GM12891 (cell line): ENCODE results near the gene MAP3K12.
"Not testable (repeated sequence)": the region's sequence is repeated elsewhere in the genome, so short reads cannot be mapped to it uniquely, and the experiment has no call there.

ENCODE experiments used
- PAX5 ChIP-seq: IDR thresholded peaks from 2 replicates; pipeline ENCODE4 v1.6.1; 2011; ENCODE audit warnings: low read length, moderate library complexity, mild to moderate bottlenecking; ENCODE audit not compliant: insufficient read depth, severe bottlenecking
- POLR2A ChIP-seq: IDR thresholded peaks from 2 replicates; pipeline ENCODE4 v1.6.1; 2011; ENCODE audit warnings: low read depth, low read length, control low read depth
- POLR2AphosphoS5 ChIP-seq: IDR thresholded peaks from 2 replicates; pipeline ENCODE4 v1.6.1; 2011; ENCODE audit warnings: low read depth, low read length, control low read depth
- POU2F2 ChIP-seq: IDR thresholded peaks from 2 replicates; pipeline ENCODE4 v1.6.1; 2011; ENCODE audit warnings: low read depth, mild to moderate bottlenecking, control low read depth, low read length, moderate library complexity
- SPI1 ChIP-seq: IDR thresholded peaks from 2 replicates; pipeline ENCODE4 v1.6.1; 2011; ENCODE audit warnings: low read depth, low read length, control low read depth
- TAF1 ChIP-seq: IDR thresholded peaks from 2 replicates; pipeline ENCODE4 v1.6.1; 2011; ENCODE audit warnings: low read depth, low read length, control low read depth

DNA sequence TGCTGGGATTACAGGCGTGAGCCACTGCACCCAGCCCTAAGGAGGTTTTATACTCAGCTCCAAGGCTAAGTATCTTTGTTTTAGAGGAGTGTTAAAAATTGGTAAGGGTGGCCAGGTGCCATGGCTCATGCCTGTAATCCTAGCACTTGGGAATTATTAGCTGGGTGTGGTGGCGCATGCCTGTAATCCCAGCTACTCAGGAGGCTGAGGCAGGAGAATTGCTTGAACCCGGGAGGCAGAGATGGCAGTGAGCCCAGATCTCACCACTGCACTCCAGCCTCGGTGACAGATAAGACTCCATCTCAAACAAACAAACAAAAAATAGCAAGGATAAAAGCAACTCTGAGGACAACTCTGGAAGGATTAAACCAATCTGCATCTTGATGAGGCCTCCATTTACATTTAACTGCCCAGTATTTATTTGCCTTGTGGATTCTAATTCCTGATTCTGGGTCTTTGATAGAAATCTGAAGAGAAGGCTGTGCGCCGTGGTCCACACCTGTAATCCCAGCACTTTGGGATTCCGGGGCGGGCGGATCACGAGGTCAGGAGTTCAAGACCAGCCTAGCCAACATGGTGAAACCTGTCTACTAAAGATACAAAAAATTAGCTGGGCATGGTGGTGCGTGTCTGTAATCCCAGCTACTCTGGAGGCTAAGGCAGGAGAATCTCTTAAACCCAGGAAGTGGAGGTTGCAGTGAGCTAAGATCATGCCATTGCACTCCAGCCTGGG lies 54.5 kb downstream of the MAP3K12 start:
- TF ChIP-seq POLR2AphosphoS5, POLR2A, TAF1, PAX5, SPI1, POU2F2: not testable (repeated sequence)
